Measurements from ENCODE around the gene KRT36.

The KRT36 gene

GRCh38 chr17:41474863-41475262 lies 14.8 kb downstream of the KRT36 start:
- H3K4me1 ChIP-seq (ENCODE audit: control insufficient read depth, low read length) = no peaks in the 10 kb centered on the region

GRCh38 chr17:41468346-41468745 lies 21.4 kb downstream of the KRT36 start:
- Histone ChIP-seq H3K27me3 (ENCODE audit: control insufficient read depth, low read length) (no peaks in the 10 kb centered on the region), H3K79me2 (ENCODE audit: control insufficient read depth, low read length) (no peaks in the 10 kb centered on the region), H3K27ac (ENCODE audit: low read depth, low read length) (no peak overlapping the region), H3F3A (ENCODE audit: control insufficient read depth, insufficient read depth) (no peaks in the 10 kb centered on the region), H3K36me3 (ENCODE audit: control insufficient read depth, low read length) (no peaks in the 10 kb centered on the region), H3K4me1 (ENCODE audit: control insufficient read depth, low read length) (no peaks in the 10 kb centered on the region), H3K4me2 (ENCODE audit: low read length) (no peak overlapping the region), H3K9me3 (ENCODE audit: control insufficient read depth, insufficient read depth, low read length) (no peaks in the 10 kb centered on the region), H3K4me3 (ENCODE audit: low read length) (no peak overlapping the region), H3K9me2 (replicated peaks; ENCODE audit: control insufficient read depth, low read length) (no peaks in the 10 kb centered on the region), H4K20me1 (ENCODE audit: control insufficient read depth, insufficient read depth, low read depth, low read length) (no peaks in the 10 kb centered on the region)
- TF ChIP-seq EZH2phosphoT487 (IDR thresholded peaks at IDR 0.05; ENCODE audit: borderline replicate concordance, low read length) (no peak), CTCF (IDR thresholded peaks at IDR 0.05; ENCODE audit: low read depth, low read length, poor library complexity, severe bottlenecking) (no peak)

More at GRCh38 chr17:41474863-41475262, 14.8 kb downstream of the KRT36 start:
- no peaks in the 10 kb centered on the region for H3K36me3 ChIP-seq (ENCODE audit: control insufficient read depth, low read length)
- H3K27me3 ChIP-seq (ENCODE audit: control insufficient read depth, low read length) = no peaks in the 10 kb centered on the region
- no peaks in the 10 kb centered on the region for H4K20me1 ChIP-seq (ENCODE audit: control insufficient read depth, insufficient read depth, low read depth, low read length)
- H3K9me2 ChIP-seq (replicated peaks; ENCODE audit: control insufficient read depth, low read length) = no peaks in the 10 kb centered on the region
- no peaks in the 10 kb centered on the region for H3F3A ChIP-seq (ENCODE audit: control insufficient read depth, insufficient read depth)
- H3K4me2 ChIP-seq (ENCODE audit: low read length) = no peak overlapping the region
- TF ChIP-seq EZH2phosphoT487 (IDR thresholded peaks at IDR 0.05; ENCODE audit: borderline replicate concordance, low read length) (no peak), CTCF (IDR thresholded peaks at IDR 0.05; ENCODE audit: low read depth, low read length, poor library complexity, severe bottlenecking) (no peak)
- no peak overlapping the region for H3K4me3 ChIP-seq (ENCODE audit: low read length)
- H3K79me2 ChIP-seq (ENCODE audit: control insufficient read depth, low read length) = no peaks in the 10 kb centered on the region
- H3K27ac ChIP-seq (ENCODE audit: low read depth, low read length) = no peak overlapping the region
- no peaks in the 10 kb centered on the region for H3K9me3 ChIP-seq (ENCODE audit: control insufficient read depth, insufficient read depth, low read length)

GRCh38 chr17:41467561-41467960 lies 22.1 kb downstream of the KRT36 start:
- Histone ChIP-seq H3K9me3 (ENCODE audit: control insufficient read depth, insufficient read depth, low read length) (no peaks in the 10 kb centered on the region), H3K36me3 (ENCODE audit: control insufficient read depth, low read length) (no peaks in the 10 kb centered on the region), H3K4me3 (ENCODE audit: low read length) (no peak overlapping the region), H3K4me1 (ENCODE audit: control insufficient read depth, low read length) (no peaks in the 10 kb centered on the region), H3K27me3 (ENCODE audit: control insufficient read depth, low read length) (no peaks in the 10 kb centered on the region), H3K27ac (ENCODE audit: low read depth, low read length) (no peak overlapping the region), H3F3A (ENCODE audit: control insufficient read depth, insufficient read depth) (no peaks in the 10 kb centered on the region), H3K9me2 (replicated peaks; ENCODE audit: control insufficient read depth, low read length) (no peaks in the 10 kb centered on the region), H3K4me2 (ENCODE audit: low read length) (no peak overlapping the region), H4K20me1 (ENCODE audit: control insufficient read depth, insufficient read depth, low read depth, low read length) (no peaks in the 10 kb centered on the region), H3K79me2 (ENCODE audit: control insufficient read depth, low read length) (no peaks in the 10 kb centered on the region)
- TF ChIP-seq EZH2phosphoT487 (IDR thresholded peaks at IDR 0.05; ENCODE audit: borderline replicate concordance, low read length) (no peak), CTCF (IDR thresholded peaks at IDR 0.05; ENCODE audit: low read depth, low read length, poor library complexity, severe bottlenecking) (no peak)

GRCh38 chr17:41466988-41467387 lies 22.7 kb downstream of the KRT36 start, which contains the start of gene KRT32:
Gene KRT32 (minus strand): TSS chr17:41467386. CDS start chr17:41467325, 61 bp downstream.
- Histone ChIP-seq H4K20me1 (ENCODE audit: control insufficient read depth, insufficient read depth, low read depth, low read length) (no peaks in the 10 kb centered on the region), H3K36me3 (ENCODE audit: control insufficient read depth, low read length) (no peaks in the 10 kb centered on the region), H3K4me3 (ENCODE audit: low read length) (no peak within 1 kb of the TSS), H3K27me3 (ENCODE audit: control insufficient read depth, low read length) (no peaks in the 10 kb centered on the region), H3K27ac (ENCODE audit: low read depth, low read length) (no peak within 1 kb of the TSS), H3F3A (ENCODE audit: control insufficient read depth, insufficient read depth) (no peaks in the 10 kb centered on the region), H3K9me3 (ENCODE audit: control insufficient read depth, insufficient read depth, low read length) (no peaks in the 10 kb centered on the region), H3K9me2 (replicated peaks; ENCODE audit: control insufficient read depth, low read length) (no peaks in the 10 kb centered on the region), H3K4me2 (ENCODE audit: low read length) (no peak within 1 kb of the TSS), H3K79me2 (ENCODE audit: control insufficient read depth, low read length) (no peaks in the 10 kb centered on the region), H3K4me1 (ENCODE audit: control insufficient read depth, low read length) (no peaks in the 10 kb centered on the region)
- TF ChIP-seq EZH2phosphoT487 (IDR thresholded peaks at IDR 0.05; ENCODE audit: borderline replicate concordance, low read length) (no peak), CTCF (IDR thresholded peaks at IDR 0.05; ENCODE audit: low read depth, low read length, poor library complexity, severe bottlenecking) (no peak)
